Osteoblast (primary cell): ENCODE results near the gene R3HDM2. TPM values are rescaled to one million over a fixed set of nuclear protein-coding genes. Genes with fewer than 3 reads are reported as not detected.

ENCODE experiments used
- DNase-seq: peaks from one replicate; pipeline ENCODE4 v3.0.0; 2011; ENCODE audit warnings: low spot score, mixed read lengths; ENCODE audit not compliant: insufficient read length; ENCODE audit errors: missing footprints
- H2AFZ ChIP-seq: 2 replicates; pipeline ENCODE4 v1.6.0; 2011; ENCODE audit warnings: mild to moderate bottlenecking, low read length
- H3K27ac ChIP-seq: 2 replicates; pipeline ENCODE4 v1.5.1; 2011; ENCODE audit warnings: mild to moderate bottlenecking, low read depth, low read length, moderate library complexity
- H3K27me3 ChIP-seq: 2 replicates; pipeline ENCODE4 v1.6.0; 2012; ENCODE audit warnings: mild to moderate bottlenecking, control low read depth, inconsistent platforms, low read length, moderate library complexity; ENCODE audit not compliant: insufficient read depth
- H3K36me3 ChIP-seq: 2 replicates; pipeline ENCODE4 v1.5.1; 2011; ENCODE audit warnings: mild to moderate bottlenecking, low read length, control low read depth, moderate library complexity; ENCODE audit not compliant: insufficient read depth
- H3K4me1 ChIP-seq: 2 replicates; pipeline ENCODE4 v1.5.1; 2011; ENCODE audit warnings: mild to moderate bottlenecking, low read length, control low read depth, moderate library complexity; ENCODE audit not compliant: insufficient read depth
- H3K4me2 ChIP-seq: 2 replicates; pipeline ENCODE4 v1.6.0; 2011; ENCODE audit warnings: mild to moderate bottlenecking, low read length; ENCODE audit not compliant: insufficient read depth
- H3K4me3 ChIP-seq: fragments of 200-600 bp; sonication (generic); 3 replicates; pipeline ENCODE4 v1.5.1; 2012; ENCODE audit warnings: mild to moderate bottlenecking, low read length, inconsistent platforms; ENCODE audit not compliant: insufficient read depth
- H3K79me2 ChIP-seq: 2 replicates; pipeline ENCODE4 v1.6.0; 2012; ENCODE audit warnings: mild to moderate bottlenecking, low read length, control low read depth, inconsistent platforms; ENCODE audit not compliant: insufficient read depth
- H3K9me3 ChIP-seq: 2 replicates; pipeline ENCODE4 v1.5.1; 2011; ENCODE audit warnings: low read depth, low read length, control low read depth
- H4K20me1 ChIP-seq: 2 replicates; pipeline ENCODE4 v1.6.0; 2012; ENCODE audit warnings: mild to moderate bottlenecking, low read length, control low read depth; ENCODE audit not compliant: insufficient read depth
- total RNA-seq: library from RNA; depleted of rRNA; stranded (reverse); fragments of >200 nt; gene quantifications from 2 replicates; pipeline ENCODE4 v1.2.3, GENCODE V29; 2012
- TF ChIP-seq, protein P1 (sequence below): IDR thresholded peaks from 2 replicates; pipeline ENCODE4 v1.5.1; 2011; ENCODE audit warnings: mild to moderate bottlenecking, low read depth, low read length, moderate library complexity; ENCODE audit errors: extremely low read depth

R3HDM2 gene
- total RNA-seq, 1 donor: 23.2 TPM

- Histone ChIP-seq H3K36me3 (peaks cover 72% of the 10 kb centered on the region), H3K4me3 (no peak overlapping the region)
Observed at GRCh38 chr12:57210926-57211692, 219.7 kb downstream of the R3HDM2 start.

DNA sequence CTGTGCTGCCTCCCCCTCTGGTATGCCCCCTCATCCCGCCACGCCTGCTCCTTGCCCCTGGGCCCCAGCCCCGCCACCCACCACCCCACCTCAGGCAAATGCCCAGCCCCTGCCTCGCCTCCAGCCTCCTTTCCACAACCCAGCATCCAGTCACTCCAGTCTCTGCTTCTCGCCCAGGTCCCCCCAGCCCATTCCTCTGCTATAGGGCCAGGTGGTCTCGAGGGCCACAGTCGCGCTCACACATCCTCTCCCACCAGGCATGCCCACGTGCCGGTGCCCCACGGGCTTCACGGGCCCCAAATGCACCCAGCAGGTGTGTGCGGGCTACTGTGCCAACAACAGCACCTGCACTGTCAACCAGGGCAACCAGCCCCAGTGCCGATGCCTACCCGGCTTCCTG, 220.4 kb downstream of the R3HDM2 start:
- Histone ChIP-seq H3K27me3 (peaks cover 10% of the 10 kb centered on the region), H4K20me1 (peaks cover 70% of the 10 kb centered on the region), H3K27ac (no peak overlapping the region), H3K9me3 (no peaks in the 10 kb centered on the region), H2AFZ (no peak overlapping the region), H3K79me2 (peaks cover 3% of the 10 kb centered on the region), H3K36me3 (peaks cover 78% of the 10 kb centered on the region), H3K4me1 (no peaks in the 10 kb centered on the region), H3K4me3 (no peak overlapping the region), H3K4me2 (no peak overlapping the region)
- TF ChIP-seq, protein P1, sequence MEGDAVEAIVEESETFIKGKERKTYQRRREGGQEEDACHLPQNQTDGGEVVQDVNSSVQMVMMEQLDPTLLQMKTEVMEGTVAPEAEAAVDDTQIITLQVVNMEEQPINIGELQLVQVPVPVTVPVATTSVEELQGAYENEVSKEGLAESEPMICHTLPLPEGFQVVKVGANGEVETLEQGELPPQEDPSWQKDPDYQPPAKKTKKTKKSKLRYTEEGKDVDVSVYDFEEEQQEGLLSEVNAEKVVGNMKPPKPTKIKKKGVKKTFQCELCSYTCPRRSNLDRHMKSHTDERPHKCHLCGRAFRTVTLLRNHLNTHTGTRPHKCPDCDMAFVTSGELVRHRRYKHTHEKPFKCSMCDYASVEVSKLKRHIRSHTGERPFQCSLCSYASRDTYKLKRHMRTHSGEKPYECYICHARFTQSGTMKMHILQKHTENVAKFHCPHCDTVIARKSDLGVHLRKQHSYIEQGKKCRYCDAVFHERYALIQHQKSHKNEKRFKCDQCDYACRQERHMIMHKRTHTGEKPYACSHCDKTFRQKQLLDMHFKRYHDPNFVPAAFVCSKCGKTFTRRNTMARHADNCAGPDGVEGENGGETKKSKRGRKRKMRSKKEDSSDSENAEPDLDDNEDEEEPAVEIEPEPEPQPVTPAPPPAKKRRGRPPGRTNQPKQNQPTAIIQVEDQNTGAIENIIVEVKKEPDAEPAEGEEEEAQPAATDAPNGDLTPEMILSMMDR: no peak
- no peak for DNase-seq

More at GRCh38 chr12:57210926-57211692, 219.7 kb downstream of the R3HDM2 start:
- TF ChIP-seq, protein P1: no peak
- Histone ChIP-seq H4K20me1 (peaks cover 67% of the 10 kb centered on the region), H3K9me3 (no peaks in the 10 kb centered on the region), H3K79me2 (no peaks in the 10 kb centered on the region), H3K4me2 (no peak overlapping the region), H2AFZ (no peak overlapping the region), H3K27ac (no peak overlapping the region), H3K4me1 (peaks cover 5% of the 10 kb centered on the region), H3K27me3 (peaks cover 16% of the 10 kb centered on the region)
- no peak for DNase-seq

DNA sequence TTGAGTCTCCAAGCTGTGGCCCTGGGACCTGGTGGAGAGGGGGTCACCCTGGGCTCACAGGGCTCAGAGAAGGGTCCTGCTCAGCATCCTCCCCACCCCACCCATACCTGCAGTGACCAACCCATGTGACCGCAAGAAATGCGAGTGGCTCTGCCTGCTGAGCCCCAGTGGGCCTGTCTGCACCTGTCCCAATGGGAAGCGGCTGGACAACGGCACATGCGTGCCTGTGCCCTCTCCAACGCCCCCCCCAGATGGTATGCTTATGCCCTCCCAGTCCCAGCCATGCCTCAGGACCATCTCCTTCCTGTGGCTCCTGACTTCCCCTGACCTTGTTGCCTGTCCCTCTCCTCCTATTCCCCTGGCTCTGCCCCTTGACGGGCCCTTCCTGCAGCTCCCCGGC, 220.9 kb downstream of the R3HDM2 start:
- DNase-seq: no peak
- no peaks in the 10 kb centered on the region for H3K9me3 ChIP-seq
- peaks cover 4% of the 10 kb centered on the region for H3K27me3 ChIP-seq
- H3K79me2 ChIP-seq: peaks cover 3% of the 10 kb centered on the region
- TF ChIP-seq, protein P1: no peak
- no peaks in the 10 kb centered on the region for H3K4me1 ChIP-seq
- no peak overlapping the region for H3K27ac ChIP-seq
- no peak overlapping the region for H3K4me3 ChIP-seq
- H4K20me1 ChIP-seq: peaks cover 69% of the 10 kb centered on the region
- H3K36me3 ChIP-seq: peaks cover 84% of the 10 kb centered on the region
- H2AFZ ChIP-seq: no peak overlapping the region
- no peak overlapping the region for H3K4me2 ChIP-seq

DNA sequence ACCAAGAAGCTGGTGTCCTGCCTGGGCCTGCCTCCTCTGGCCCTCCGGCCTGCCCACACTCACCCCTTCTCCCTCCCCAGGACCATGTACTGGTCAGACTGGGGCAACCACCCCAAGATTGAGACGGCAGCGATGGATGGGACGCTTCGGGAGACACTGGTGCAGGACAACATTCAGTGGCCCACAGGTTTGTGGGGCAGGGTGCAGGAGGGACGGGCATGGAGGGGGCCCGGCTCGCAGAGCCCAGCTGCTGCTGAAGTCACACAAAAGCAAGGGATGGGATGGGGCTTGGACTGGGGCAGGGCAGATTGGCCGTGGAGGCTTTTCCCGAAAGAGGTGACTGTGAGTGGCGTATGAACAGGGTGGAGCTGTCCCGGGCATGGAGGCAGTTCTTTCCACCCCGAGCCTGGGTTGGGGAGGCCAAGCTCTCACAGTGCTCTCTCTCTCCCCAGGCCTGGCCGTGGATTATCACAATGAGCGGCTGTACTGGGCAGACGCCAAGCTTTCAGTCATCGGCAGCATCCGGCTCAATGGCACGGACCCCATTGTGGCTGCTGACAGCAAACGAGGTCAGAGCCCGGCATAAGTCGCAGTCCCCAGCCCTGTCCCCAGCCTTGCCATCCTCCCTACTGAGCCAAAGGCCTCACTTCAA, 222.1 kb downstream of the R3HDM2 start:
- Histone ChIP-seq H3K27ac (no peak overlapping the region), H3K79me2 (peaks cover 5% of the 10 kb centered on the region), H2AFZ (no peak overlapping the region), H3K4me1 (no peaks in the 10 kb centered on the region), H3K9me3 (no peaks in the 10 kb centered on the region), H4K20me1 (peaks cover 64% of the 10 kb centered on the region), H3K4me3 (no peak overlapping the region), H3K4me2 (no peak overlapping the region), H3K27me3 (no peaks in the 10 kb centered on the region), H3K36me3 (peaks cover 90% of the 10 kb centered on the region)
- DNase-seq: no peak
- TF ChIP-seq, protein P1: no peak
